ENCODE measurements around the gene DCAF12. TPM values are rescaled to one million over a fixed set of nuclear protein-coding genes. Genes with fewer than 3 reads are reported as not detected.

The DCAF12 gene
- total and polyA plus RNA-seq, 2 of the 13 experiments (the other 11 are each of a cell fraction or from before 2014, with no cell fraction given), result 26.8 to 37.4 TPM

- no peak for TF ChIP-seq ZNF710 (CRISPR knock-in tag; IDR thresholded peaks at IDR 0.05; ENCODE audit: borderline replicate concordance)
- TF ChIP-seq NR3C1 (CRISPR knock-in tag; IDR thresholded peaks at IDR 0.05), result no peak
- 0 out of 2 replicates have a peak, but pooled peaks have one; percentile 1 for TF ChIP-seq CCDC6 (CRISPR knock-in tag; IDR thresholded peaks at IDR 0.05)
- no peak for TF ChIP-seq CTCF (CRISPR knock-in tag; IDR thresholded peaks at IDR 0.05)
- peak; percentile 36; the same call in 1 of the 2 replicates for TF ChIP-seq ZNF281 (CRISPR knock-in tag; IDR thresholded peaks at IDR 0.05; ENCODE audit: borderline replicate concordance)
- TF ChIP-seq ZBED4 (CRISPR knock-in tag; IDR thresholded peaks at IDR 0.05; ENCODE audit: borderline replicate concordance), result no peak
- TF ChIP-seq ZBTB2 (CRISPR knock-in tag; IDR thresholded peaks at IDR 0.05; ENCODE audit: low read depth), result no peak
- TF ChIP-seq ZNF253 (CRISPR knock-in tag; IDR thresholded peaks at IDR 0.05; ENCODE audit: borderline replicate concordance), result no peak
- 0 out of 2 replicates have a peak, but pooled peaks have one; percentile 8 for TF ChIP-seq TEAD2 (CRISPR knock-in tag; IDR thresholded peaks at IDR 0.05)
- no peak for TF ChIP-seq ZMYM2 (CRISPR knock-in tag; IDR thresholded peaks at IDR 0.05)
- TF ChIP-seq CHD2 (IDR thresholded peaks at IDR 0.05; ENCODE audit: low read depth, low read length), result no peak
- TF ChIP-seq KLF6 (CRISPR knock-in tag; IDR thresholded peaks at IDR 0.05), result 0 out of 2 replicates have a peak, but pooled peaks have one; percentile 39
- no peak for TF ChIP-seq U2AF1 (optimal IDR thresholded peaks at IDR 0.05; ENCODE audit: low read depth, low read length)
- no peak for TF ChIP-seq ZNF879 (CRISPR knock-in tag; IDR thresholded peaks at IDR 0.05)
Observed at GRCh38 chr9:34047864-34048726, 78.4 kb downstream of the DCAF12 start (continued).
